Astrocyte of the cerebellum (primary cell): ENCODE measurements around the gene LYSMD2.
A peak's percentile ranks its signal among the peaks of the same experiment; 100 is the strongest.

Experiments
- DNase-seq: peaks from one replicate; pipeline ENCODE4 v3.0.0-alpha.2; 2011; ENCODE audit warnings: low read depth
- H3K4me3 ChIP-seq: 2 replicates; pipeline ENCODE4 v1.5.1; 2011; ENCODE audit warnings: mild to moderate bottlenecking, low read depth, low read length, moderate library complexity
- CTCF ChIP-seq: IDR thresholded peaks from 2 replicates; pipeline ENCODE4 v1.5.1; 2012; ENCODE audit warnings: low read length, low read depth, moderate library complexity, mild to moderate bottlenecking; ENCODE audit errors: missing control alignments
- in situ Hi-C: cut with HindIII; loops from 2 replicates; pipeline ENCODE4 v1.10.0; 2017; ENCODE audit warnings: low sequenced_read_pairs

The LYSMD2 gene

GRCh38 chr15:51754267-51754666 lies 16.8 kb upstream of the LYSMD2 start:
- no peak for TF ChIP-seq CTCF
- H3K4me3 ChIP-seq = no peak overlapping the region
- in situ Hi-C loops = loop anchor here (25.0 kb wide), 1 partner anchor 92 kb away; no protein-coding TSS in a partner anchor

GRCh38 chr15:51752888-51753287 lies 15.4 kb upstream of the LYSMD2 start:
- DNase-seq = no peak
- no peak overlapping the region for H3K4me3 ChIP-seq
- no peak for TF ChIP-seq CTCF
- in situ Hi-C loops = loop anchor here (25.0 kb wide), 1 partner anchor 91 kb away; no protein-coding TSS in a partner anchor

More at GRCh38 chr15:51754267-51754666, 16.8 kb upstream of the LYSMD2 start:
- DNase-seq = no peak

GRCh38 chr15:51751697-51752683 lies 14.5 kb upstream of the LYSMD2 start:
- H3K4me3 ChIP-seq = peak overlapping the region; percentile 55
- no peak for TF ChIP-seq CTCF
- in situ Hi-C loops = loop anchor here (25.0 kb wide), 1 partner anchor 90 kb away; no protein-coding TSS in a partner anchor
- DNase-seq = no peak

GRCh38 chr15:51750792-51751696 lies 13.6 kb upstream of the LYSMD2 start, which contains the start of gene TMOD2:
TMOD2 (plus strand) TSS chr15:51751597; CDS start chr15:51766442, 14,845 bp downstream.
- no peak for DNase-seq
- H3K4me3 ChIP-seq = peak within 1 kb of the TSS; percentile 55
- in situ Hi-C loops = loop anchor here (25.0 kb wide), 1 partner anchor 89 kb away; no protein-coding TSS in a partner anchor
- no peak for TF ChIP-seq CTCF

GRCh38 chr15:51750186-51750585 lies 12.7 kb upstream of the LYSMD2 start:
- no peak for DNase-seq
- H3K4me3 ChIP-seq = no peak overlapping the region
- TF ChIP-seq CTCF = no peak
- in situ Hi-C loops = loop anchor here (25.0 kb wide), 1 partner anchor 88 kb away; no protein-coding TSS in a partner anchor

GRCh38 chr15:51749307-51749706 lies 11.9 kb upstream of the LYSMD2 start:
- DNase-seq = no peak
- H3K4me3 ChIP-seq = no peak overlapping the region
- in situ Hi-C loops = no loop called here
- TF ChIP-seq CTCF = no peak
